Neural progenitor cell (in vitro differentiated cells): ENCODE results near the gene VIL1.

Experiments used
- CTCF ChIP-seq: fragments of 200-600 bp; sonication (generic); IDR thresholded peaks from 2 replicates; pipeline ENCODE4 v1.5.1; 2017; ENCODE audit warnings: antibody characterized with exemption, mild to moderate bottlenecking
- EZH2 ChIP-seq: fragments of 200-600 bp; sonication (generic); IDR thresholded peaks from 2 replicates; pipeline ENCODE4 v1.6.1; 2017; ENCODE audit warnings: antibody characterized with exemption, mild to moderate bottlenecking, moderate library complexity
- EZH2phosphoT487 ChIP-seq: fragments of 200-600 bp; sonication (generic); IDR thresholded peaks from 2 replicates; pipeline ENCODE4 v1.6.1; 2017; ENCODE audit warnings: antibody characterized with exemption

GRCh38 chr2:218395456-218395825, 23.5 kb upstream of the VIL1 start:
- TF ChIP-seq EZH2 (no peak), CTCF (no peak), EZH2phosphoT487 (no peak)
